Body of pancreas (tissue), 4 donors: Measurements from ENCODE around the gene KIF23. TPM values are rescaled to one million over a fixed set of nuclear protein-coding genes. Genes with fewer than 3 reads are reported as not detected.

Experiments used
- ATAC-seq: fragments of 150-250 bp; one replicate; pipeline ENCODE4 v1.9.1; 2016
- DNase-seq, 4 donors: peaks; one replicate each; pipeline ENCODE4 v3.0.0-alpha.2; 2019
- H3K27ac ChIP-seq, 4 donors: fragments of 200-600 bp; sonication (generic); 1 replicate in 3 of 4; 2 replicates in 1 of 4; pipeline versions ENCODE4 v1.5.1 to v1.6.1; 2016 to 2019; ENCODE audit warnings: mild to moderate bottlenecking in 1 of 4, mixed read lengths in 1 of 4, moderate library complexity in 1 of 4
- H3K27me3 ChIP-seq, 2 donors: fragments of 200-600 bp; sonication (generic); one replicate each; pipeline ENCODE4 v1.6.0; 2016; ENCODE audit warnings: mild to moderate bottlenecking in 1 of 2
- H3K36me3 ChIP-seq, 2 donors: fragments of 200-600 bp; sonication (generic); replicated peaks in 1 of 2; 2 replicates each; pipeline ENCODE4 v1.5.1; 2016; ENCODE audit warnings: low read depth in 2 of 2; ENCODE audit not compliant: insufficient read depth in 1 of 2
- H3K4me1 ChIP-seq: fragments of 200-600 bp; sonication (generic); one replicate; pipeline ENCODE4 v1.6.0; 2016
- H3K4me3 ChIP-seq, 2 donors: fragments of 200-600 bp; sonication (generic); 1 replicate in 1 of 2; 2 replicates in 1 of 2; pipeline ENCODE4 v1.5.1; 2016 to 2019
- H3K9me3 ChIP-seq, 3 donors: fragments of 200-600 bp; sonication (generic); 1 replicate in 2 of 3; 2 replicates in 1 of 3; pipeline ENCODE4 v1.5.1; 2016
- POLR2A ChIP-seq, 3 donors: fragments of 450-650 bp; IDR thresholded peaks; one replicate each; pipeline ENCODE4 v1.6.1; 2016; ENCODE audit warnings: antibody characterized with exemption in 3 of 3, mild to moderate bottlenecking in 2 of 3
- WGBS, 2 donors: methylation state at CpG; one replicate each; pipeline ENCODE4 v1.1.5; 2017; 5-methylcytosine and 5-hydroxymethylcytosine counted together
- intact Hi-C: fragments of 100-400 bp; cut with DNase I; formaldehyde crosslinking; loops from one replicate; pipeline ENCODE4 v1.15.1; 2023
- total RNA-seq, 2 donors: library from RNA; depleted of rRNA; stranded (reverse); fragments of >200 nt; gene quantifications; one replicate each; pipeline ENCODE4 v1.1.0, GENCODE V29; 2016
- TF ChIP-seq, protein P1 (sequence below), 7 experiments: fragments of 450-650 bp in 4 of 7; fragments of 200-600 bp in 3 of 7; sonication (generic) in 3 of 7; IDR thresholded peaks; one replicate each; pipeline ENCODE4 v1.5.1; 2016 to 2019; ENCODE audit warnings: antibody characterized with exemption in 7 of 7

Gene KIF23
- total RNA-seq, 2 donors from 2014 or later = 0.99 to 2.9 TPM

DNA sequence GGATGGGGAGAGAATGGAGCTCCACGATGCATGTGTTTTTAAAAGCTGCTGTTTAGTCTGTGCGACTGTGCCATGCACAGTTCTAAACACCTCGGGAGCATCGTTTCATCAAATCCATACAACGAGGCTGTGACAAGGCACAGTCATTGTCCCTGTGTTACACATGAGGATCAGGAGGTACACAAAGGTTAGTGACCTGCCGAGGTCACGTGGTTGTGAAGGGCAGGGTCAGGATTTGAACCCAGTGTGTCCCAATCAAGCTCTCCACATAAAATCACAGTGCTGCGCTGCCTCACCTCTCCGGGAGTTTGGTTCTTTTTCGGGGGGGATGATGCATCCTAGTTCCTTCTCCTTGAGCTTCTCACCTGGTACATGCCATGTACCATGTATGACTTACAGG is 18.7 kb upstream of the KIF23 start:
- intact Hi-C loops = loop anchor here (5.0 to 10.0 kb wide), 2 partner anchors 231 to 338 kb away; partner anchors contain the start of gene GLCE

DNA sequence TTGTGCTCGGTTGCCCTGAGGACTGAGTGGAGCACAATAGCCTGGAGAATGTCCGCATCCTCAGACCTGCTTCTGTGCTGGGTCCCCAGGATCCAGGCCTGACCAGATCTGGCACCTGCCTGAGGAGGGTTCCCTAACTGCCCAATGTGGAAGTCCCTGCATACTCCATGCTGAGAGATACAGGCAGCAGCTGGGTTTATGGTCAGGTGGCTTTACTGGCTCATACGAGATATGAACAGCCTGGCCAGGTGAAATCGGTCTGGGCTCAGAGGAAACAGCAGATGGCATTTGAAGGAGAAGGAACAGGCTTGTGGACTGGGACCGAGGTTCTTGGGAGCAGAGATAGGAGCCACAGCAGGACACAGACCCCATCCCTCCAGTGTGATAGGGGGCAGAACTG is 18.2 kb upstream of the KIF23 start:
- Histone ChIP-seq H3K4me3 (no peak overlapping the region), H3K9me3 (no peaks in the 10 kb centered on the region), H3K27me3 (no peaks in the 10 kb centered on the region), H3K4me1 (peaks cover 14% of the 10 kb centered on the region), H3K27ac (no peak overlapping the region), H3K36me3 (peaks cover 0 to 2% of the 10 kb centered on the region in 2 donors)
- ATAC-seq = no peak
- TF ChIP-seq POLR2A (IDR thresholded peaks at IDR 0.05) = no peak
- TF ChIP-seq, protein P1, sequence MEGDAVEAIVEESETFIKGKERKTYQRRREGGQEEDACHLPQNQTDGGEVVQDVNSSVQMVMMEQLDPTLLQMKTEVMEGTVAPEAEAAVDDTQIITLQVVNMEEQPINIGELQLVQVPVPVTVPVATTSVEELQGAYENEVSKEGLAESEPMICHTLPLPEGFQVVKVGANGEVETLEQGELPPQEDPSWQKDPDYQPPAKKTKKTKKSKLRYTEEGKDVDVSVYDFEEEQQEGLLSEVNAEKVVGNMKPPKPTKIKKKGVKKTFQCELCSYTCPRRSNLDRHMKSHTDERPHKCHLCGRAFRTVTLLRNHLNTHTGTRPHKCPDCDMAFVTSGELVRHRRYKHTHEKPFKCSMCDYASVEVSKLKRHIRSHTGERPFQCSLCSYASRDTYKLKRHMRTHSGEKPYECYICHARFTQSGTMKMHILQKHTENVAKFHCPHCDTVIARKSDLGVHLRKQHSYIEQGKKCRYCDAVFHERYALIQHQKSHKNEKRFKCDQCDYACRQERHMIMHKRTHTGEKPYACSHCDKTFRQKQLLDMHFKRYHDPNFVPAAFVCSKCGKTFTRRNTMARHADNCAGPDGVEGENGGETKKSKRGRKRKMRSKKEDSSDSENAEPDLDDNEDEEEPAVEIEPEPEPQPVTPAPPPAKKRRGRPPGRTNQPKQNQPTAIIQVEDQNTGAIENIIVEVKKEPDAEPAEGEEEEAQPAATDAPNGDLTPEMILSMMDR (IDR thresholded peaks at IDR 0.05) = no peak
- 72 to 78% methylated on average over 5 of the region's 5 CpGs for whole genome bisulfite sequencing, 2 donors
- intact Hi-C loops = loop anchor here (5.0 to 10.0 kb wide), 2 partner anchors 231 to 339 kb away; partner anchors contain the start of gene GLCE
- DNase-seq = no peak

More for the DNA sequence above, 18.7 kb upstream of the KIF23 start:
- Histone ChIP-seq H3K36me3 (peaks cover 0 to 2% of the 10 kb centered on the region in 2 donors), H3K4me1 (peaks cover 20% of the 10 kb centered on the region), H3K27me3 (no peaks in the 10 kb centered on the region), H3K27ac (no peak overlapping the region), H3K4me3 (no peak overlapping the region), H3K9me3 (no peaks in the 10 kb centered on the region)
- WGBS, 2 donors = 82 to 89% methylated on average over 10 of the region's 10 CpGs
- TF ChIP-seq POLR2A (IDR thresholded peaks at IDR 0.05) = no peak
- TF ChIP-seq, protein P1 (IDR thresholded peaks at IDR 0.05) = no peak
- no peak for DNase-seq
- ATAC-seq = no peak

DNA sequence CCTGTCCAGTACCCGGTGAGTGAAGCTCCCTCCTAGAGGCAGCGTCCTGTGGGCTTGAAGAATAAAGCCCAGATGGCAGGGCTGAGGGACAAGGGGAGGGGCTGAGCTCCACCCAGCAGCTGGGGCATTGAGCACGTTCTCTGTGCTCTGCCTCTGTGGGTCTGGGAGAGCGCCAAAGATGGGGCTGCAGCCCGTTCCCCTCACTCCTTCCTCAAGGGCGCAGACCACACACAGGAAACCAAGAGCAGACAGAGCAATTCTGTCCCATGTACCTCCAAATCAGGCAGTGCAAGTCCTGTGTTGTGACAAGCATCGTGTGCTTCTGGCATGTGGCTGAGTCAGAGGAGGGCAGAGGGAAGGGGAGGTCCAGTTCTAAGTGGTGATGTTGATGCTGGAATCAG is 15.7 kb upstream of the KIF23 start:
- no peak overlapping the region for H3K4me3 ChIP-seq
- H3K4me1 ChIP-seq = peaks cover 9% of the 10 kb centered on the region
- peaks cover 0 to 2% of the 10 kb centered on the region in 2 donors for H3K36me3 ChIP-seq
- TF ChIP-seq, protein P1 (IDR thresholded peaks at IDR 0.05) = no peak
- no peak for TF ChIP-seq POLR2A (IDR thresholded peaks at IDR 0.05)
- intact Hi-C loops = loop anchor here (5.0 to 10.0 kb wide), 2 partner anchors 234 to 341 kb away; partner anchors contain the start of gene GLCE
- 63 to 64% methylated on average over 6 to 7 of the region's 7 CpGs for WGBS, 2 donors
- no peak for ATAC-seq
- H3K27me3 ChIP-seq = no peaks in the 10 kb centered on the region
- H3K9me3 ChIP-seq = no peaks in the 10 kb centered on the region
- H3K27ac ChIP-seq = no peak overlapping the region
- DNase-seq = no peak

DNA sequence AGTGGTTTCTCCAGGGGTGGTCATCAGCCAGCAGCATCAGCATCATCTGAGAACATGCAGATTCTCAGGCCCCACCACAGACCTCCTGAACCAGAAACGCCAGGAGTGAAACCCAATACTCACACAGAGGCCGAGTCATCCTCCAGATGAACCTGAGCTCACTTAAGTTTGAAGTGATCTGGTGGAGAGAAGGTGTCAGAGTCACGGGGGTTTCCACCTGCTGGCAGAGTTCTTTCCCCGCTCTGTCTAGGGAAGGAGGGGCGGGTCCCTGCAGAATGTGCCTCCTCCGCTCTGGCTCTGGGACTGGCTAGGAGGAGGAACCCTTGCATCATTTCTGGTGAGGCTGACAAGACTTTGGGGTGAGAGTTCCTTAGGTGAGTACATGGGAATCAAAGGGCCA is 13.3 kb upstream of the KIF23 start:
- H3K27ac ChIP-seq = no peak overlapping the region
- 82 to 90% methylated on average over 6 of the region's 6 CpGs for WGBS, 2 donors
- H3K4me3 ChIP-seq = no peak overlapping the region
- ATAC-seq (no peak), DNase-seq (no peak)
- no peaks in the 10 kb centered on the region for H3K4me1 ChIP-seq
- intact Hi-C loops = no loop called here
- H3K27me3 ChIP-seq = no peaks in the 10 kb centered on the region
- H3K9me3 ChIP-seq = no peaks in the 10 kb centered on the region
- no peak for TF ChIP-seq POLR2A (IDR thresholded peaks at IDR 0.05)
- TF ChIP-seq, protein P1 (IDR thresholded peaks at IDR 0.05) = no peak
- H3K36me3 ChIP-seq = peaks cover 0 to 2% of the 10 kb centered on the region in 2 donors

DNA sequence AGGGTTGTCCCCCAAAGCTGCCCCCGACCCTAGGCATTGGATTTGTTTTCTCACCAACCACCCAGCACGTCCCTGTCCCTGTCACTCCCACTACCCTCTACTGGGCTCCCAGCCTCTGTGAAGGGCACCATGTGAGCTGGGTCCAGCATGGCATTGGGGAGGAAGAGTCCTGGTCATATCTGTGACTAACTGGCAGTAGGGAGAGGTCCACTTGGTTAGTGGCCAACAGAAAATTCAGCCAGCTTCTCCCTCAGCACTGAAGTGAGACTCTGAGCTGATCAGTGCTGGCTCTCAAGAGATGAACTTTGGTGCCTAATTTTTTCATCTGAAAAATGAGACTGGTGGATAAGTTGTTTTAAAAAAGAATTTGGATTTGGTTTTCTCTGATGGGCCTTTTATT is 11.3 kb upstream of the KIF23 start:
- WGBS, 2 donors = 79 to 82% methylated on average over 2 of the region's 2 CpGs
- ATAC-seq = no peak

More for the DNA sequence above, 11.3 kb upstream of the KIF23 start:
- no peak overlapping the region for H3K4me3 ChIP-seq
- TF ChIP-seq, protein P1 (IDR thresholded peaks at IDR 0.05) = no peak
- DNase-seq = no peak
- H3K9me3 ChIP-seq = no peaks in the 10 kb centered on the region
- H3K27me3 ChIP-seq = no peaks in the 10 kb centered on the region
- intact Hi-C loops = no loop called here
- H3K27ac ChIP-seq = no peak overlapping the region
- H3K36me3 ChIP-seq = peaks cover 0 to 2% of the 10 kb centered on the region in 2 donors
- H3K4me1 ChIP-seq = no peaks in the 10 kb centered on the region
